GM19328 (cell line): ENCODE results near the gene ACVR1C.

ENCODE experiments used
- ATAC-seq: cut with Tn5 transposase; IDR thresholded peaks from one replicate; pipeline ENCODE4 v1.9.1; 2021; ENCODE audit warnings: mild to moderate bottlenecking, moderate library complexity; ENCODE audit not compliant: unreplicated experiment

The ACVR1C gene

GRCh38 chr2:157628477-157629415, at the start of gene ACVR1C:
Gene ACVR1C (minus strand): TSS chr2:157628864. CDS start chr2:157628644, 220 bp downstream.
- peak; percentile 86 for ATAC-seq

DNA sequence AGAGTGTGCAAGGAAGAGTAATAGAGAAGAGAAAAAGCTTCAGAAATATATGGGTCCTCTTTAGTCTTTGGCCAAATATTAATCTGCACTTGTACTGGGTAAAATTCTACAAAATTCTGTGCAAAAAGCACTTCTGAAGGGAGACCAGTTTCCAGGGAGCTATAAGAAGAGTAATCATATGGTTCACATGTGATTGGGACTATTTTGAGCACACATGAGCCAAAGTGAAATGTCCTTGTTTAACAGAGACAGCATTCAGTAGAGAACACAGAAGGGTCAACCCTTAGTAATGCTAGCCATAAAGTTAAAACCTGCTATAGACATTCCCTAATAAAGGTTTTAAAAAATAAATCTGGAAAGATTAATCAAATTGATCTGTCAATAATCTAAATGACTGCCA, 49.3 kb upstream of the ACVR1C start:
- ATAC-seq = no peak

DNA sequence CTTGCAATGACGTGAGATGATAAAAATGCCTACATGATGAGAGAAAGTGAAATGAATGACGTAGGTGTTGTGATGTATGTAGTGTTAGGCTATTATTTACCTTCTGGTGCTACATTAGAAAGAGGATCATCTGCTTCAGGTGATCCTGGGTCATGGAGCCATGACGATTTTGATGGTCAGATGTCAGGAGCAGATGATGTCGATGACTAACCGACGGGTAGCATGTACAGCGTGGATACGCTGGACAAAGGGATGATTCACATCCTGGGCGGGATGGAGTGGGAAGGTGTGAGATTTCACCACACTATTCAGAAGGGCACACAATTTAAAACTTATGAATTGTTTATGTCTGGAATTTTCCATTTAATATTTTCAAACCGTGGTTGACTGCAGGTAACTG, 43.5 kb upstream of the ACVR1C start:
- no peak for ATAC-seq

GRCh38 chr2:157662401-157662800, 33.7 kb upstream of the ACVR1C start:
- ATAC-seq = no peak

DNA sequence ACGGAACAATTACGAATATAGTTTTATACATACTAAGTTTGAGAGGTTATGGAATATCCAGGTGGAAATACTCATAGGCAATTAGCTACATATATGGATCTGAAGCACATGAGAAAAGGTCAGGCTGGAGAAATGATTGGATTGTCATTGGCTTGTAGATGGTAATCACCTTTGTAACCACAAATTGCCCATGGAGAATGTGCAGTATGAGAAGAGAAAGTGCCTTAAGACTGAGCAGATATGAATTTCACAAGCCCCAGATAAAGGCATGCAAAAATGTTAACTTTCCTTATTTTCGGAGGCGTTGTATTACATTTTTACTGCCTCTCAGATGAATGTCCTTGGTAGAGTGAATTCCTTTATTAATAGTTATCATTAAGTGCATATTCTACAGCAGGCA, 33.1 kb upstream of the ACVR1C start:
- ATAC-seq = no peak

DNA sequence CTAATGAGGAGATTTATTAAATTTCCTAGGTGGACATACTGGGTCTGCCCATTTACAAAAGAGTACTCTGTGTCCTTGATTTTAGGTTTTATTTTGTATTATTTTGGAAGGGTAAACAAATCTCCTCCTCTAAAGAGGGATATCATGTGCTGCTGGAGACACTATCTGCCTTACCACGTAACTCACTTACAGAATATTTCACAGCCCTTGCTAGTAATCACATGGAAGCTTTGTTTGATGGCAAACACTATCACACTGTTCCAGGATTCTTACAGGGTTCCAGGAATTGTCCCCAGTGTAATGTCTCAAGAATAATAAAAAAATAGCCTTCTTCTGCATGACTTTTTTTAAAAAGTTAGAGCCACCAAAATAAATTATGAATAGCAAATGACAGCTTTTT, 29.2 kb upstream of the ACVR1C start:
- ATAC-seq = no peak

GRCh38 chr2:157657101-157657500, 28.4 kb upstream of the ACVR1C start:
- ATAC-seq = no peak

DNA sequence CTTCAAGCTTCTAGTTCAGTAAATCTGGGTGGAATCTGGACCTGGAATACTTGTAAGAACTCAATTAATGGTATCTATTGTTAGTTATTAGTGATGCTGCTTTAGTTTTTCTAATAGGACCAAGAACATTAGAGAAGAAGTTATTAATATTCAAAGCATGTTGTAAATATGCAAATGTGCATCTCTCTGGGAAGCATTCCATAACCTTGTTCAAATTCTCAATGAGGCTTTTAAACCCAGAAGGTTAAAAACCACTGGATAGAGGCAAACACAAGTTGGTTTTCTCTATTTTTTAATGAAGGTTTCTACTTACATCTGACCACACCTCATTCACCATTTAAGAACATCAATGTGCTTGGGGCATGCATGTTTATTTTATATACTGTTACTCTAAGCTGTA, 16.1 kb upstream of the ACVR1C start:
- ATAC-seq = no peak

- no peak for ATAC-seq
Measured at GRCh38 chr2:157631861-157632260, 3.2 kb upstream of the ACVR1C start.

DNA sequence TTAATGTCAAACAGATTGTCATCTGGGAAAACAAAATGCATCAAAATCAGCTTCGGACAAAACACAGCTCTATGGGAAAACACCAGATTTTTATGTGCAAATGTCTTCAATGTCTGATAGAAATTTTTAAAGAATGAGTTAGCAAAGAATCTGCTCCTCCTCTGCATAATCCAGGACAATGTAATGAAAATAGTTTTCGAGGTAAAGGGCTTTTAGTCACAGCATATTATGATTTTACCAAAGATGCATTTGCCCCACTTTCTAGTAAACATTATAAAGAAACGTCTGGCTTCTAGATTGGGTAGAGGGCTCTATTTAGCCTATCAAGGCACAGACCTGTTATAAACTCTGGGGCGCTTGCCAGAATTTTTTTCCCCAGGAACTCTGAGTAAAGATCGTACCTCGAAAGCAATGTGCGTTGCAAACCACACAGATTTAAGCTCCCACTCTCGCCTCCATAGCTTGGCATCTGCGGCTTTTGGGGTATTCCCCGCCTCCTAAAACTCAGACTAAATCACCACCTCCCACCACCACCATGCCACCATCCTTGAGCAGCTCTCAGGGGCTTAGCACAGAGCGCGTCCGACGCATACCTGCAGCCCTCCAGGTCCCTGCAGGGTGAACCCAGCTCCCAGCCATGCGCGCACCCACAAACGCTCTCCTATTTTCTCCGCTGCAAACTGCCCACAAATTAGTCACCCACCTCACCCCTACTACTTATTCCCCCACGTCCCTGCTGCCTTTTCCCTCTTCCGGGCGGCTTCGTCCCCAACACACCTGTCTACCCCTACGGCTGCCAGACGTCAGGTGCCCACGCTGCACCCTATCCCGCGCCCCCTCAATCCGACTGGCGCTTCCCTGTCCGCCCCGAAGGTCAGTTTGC, 829 bp downstream of the ACVR1C start:
- ATAC-seq = peak; percentile 1

- no peak for ATAC-seq
Measured at GRCh38 chr2:157625296-157625695, 3.4 kb downstream of the ACVR1C start.

GRCh38 chr2:157620956-157621355, 7.7 kb downstream of the ACVR1C start:
- ATAC-seq = no peak

GRCh38 chr2:157611726-157612125, 16.9 kb downstream of the ACVR1C start:
- ATAC-seq = no peak

DNA sequence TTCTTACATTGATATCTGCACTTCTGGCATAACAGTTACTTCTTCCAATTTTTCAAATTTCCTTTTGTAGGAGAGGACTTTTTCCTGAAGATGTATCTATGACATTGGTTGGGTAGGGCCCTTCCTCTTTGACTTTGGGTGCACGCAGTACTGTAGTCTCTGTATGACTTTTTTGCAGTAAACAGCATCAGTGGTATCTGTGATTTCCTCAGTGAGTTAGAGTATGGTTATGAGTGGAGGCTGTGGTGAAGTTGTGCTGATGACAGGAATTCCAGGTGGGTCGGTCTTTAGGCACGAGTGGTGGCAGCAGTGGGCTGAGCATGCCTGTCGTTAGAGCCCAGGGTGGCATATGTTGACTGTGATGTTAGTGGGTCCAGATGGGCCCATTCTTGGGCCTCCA, 17.6 kb downstream of the ACVR1C start:
- no peak for ATAC-seq

DNA sequence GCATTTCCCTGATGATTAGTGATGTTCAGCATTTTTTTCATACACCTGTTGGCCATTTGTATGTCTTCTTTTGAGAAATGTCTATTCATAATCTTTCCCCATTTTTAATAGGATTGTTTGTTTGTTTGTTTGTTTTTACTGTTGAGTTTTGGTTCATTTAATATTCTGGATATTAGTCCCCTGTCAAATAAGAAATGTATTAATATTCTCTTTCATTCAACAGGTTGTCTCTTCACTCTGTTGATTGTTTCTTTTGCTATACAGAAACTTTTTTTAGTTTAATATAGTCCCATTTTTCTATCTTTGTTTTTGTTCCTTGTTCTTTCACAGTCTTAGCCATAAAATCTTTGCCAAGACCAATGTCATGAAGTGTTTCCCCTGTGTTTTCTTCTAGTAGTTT, 22.1 kb downstream of the ACVR1C start:
- no peak for ATAC-seq

GRCh38 chr2:157603198-157603597, 25.5 kb downstream of the ACVR1C start:
- ATAC-seq = no peak

GRCh38 chr2:157601807-157602206, 26.9 kb downstream of the ACVR1C start:
- ATAC-seq = no peak

- no peak for ATAC-seq
Measured at GRCh38 chr2:157596992-157597681, 31.5 kb downstream of the ACVR1C start.

DNA sequence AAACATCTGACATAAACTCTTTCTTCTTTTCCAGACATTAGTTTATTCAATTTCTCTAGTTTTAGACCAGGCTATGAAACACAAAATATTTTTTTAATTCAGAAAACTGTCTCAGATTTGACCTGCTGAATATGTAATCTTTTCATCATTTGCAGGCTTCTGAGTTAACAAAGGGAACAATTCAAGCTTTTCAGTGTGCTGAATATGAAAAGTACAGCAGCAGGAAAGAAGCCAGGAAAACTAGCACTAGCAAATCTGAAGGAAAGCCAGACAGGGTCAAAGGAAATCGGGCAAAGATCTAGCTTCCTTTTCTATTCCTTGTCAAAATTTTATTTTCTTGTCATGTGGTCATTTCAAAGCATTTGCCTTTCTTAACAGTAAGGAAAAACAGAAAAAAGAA, 35.3 kb downstream of the ACVR1C start:
- ATAC-seq = no peak

DNA sequence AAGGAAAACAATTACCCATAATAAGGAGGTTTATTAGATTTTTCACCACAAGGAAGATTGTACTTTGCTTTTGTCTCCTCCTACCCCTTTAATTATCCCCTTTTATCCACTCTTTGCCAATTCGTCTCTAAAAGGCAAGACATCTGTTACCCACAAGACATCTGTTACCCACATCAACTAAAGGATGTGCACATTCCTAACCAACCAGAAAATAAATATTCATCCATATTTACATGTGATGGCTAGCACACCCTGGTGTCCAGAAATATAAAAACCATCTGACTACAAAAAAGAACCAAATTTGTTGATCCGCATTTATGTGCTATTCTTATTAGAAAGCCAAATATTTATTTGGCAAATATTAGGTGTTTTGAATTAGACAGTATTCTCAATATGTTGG, 35.7 kb downstream of the ACVR1C start:
- ATAC-seq = no peak

- no peak for ATAC-seq
Measured at GRCh38 chr2:157592374-157592773, 36.3 kb downstream of the ACVR1C start.
